ENCODE data around the gene CHI3L2. TPM values are rescaled to one million over a fixed set of nuclear protein-coding genes. Genes with fewer than 3 reads are reported as not detected.

The CHI3L2 gene
- not detected in 2 replicates for total RNA-seq (2014; rRNA removed; shearing (Covaris generic); ENCODE audit: low replicate concordance)

- no peak for DNase-seq (ENCODE audit: low read depth)
- in situ Hi-C loops (cut with HindIII; ENCODE audit: low pct_unique_long_range_greater_than_20kb, low sequenced_read_pairs), result no loop called here
Observed at GRCh38 chr1:111227434-111227833, at the start of gene CHI3L2. Gene CHI3L2 (plus strand): TSS chr1:111227713. CDS start chr1:111227730, 17 bp downstream.

- in situ Hi-C loops (cut with HindIII; ENCODE audit: low pct_unique_long_range_greater_than_20kb, low sequenced_read_pairs), result no loop called here
- DNase-seq (ENCODE audit: low read depth), result no peak
Observed at GRCh38 chr1:111179968-111180533, 47.5 kb upstream of the CHI3L2 start.

GRCh38 chr1:111182052-111182451 lies 45.5 kb upstream of the CHI3L2 start:
- no peak for DNase-seq (ENCODE audit: low read depth)
- in situ Hi-C loops (cut with HindIII; ENCODE audit: low pct_unique_long_range_greater_than_20kb, low sequenced_read_pairs), result no loop called here

GRCh38 chr1:111183308-111184069 lies 44.0 kb upstream of the CHI3L2 start:
- DNase-seq (ENCODE audit: low read depth), result no peak
- in situ Hi-C loops (cut with HindIII; ENCODE audit: low pct_unique_long_range_greater_than_20kb, low sequenced_read_pairs), result no loop called here

- in situ Hi-C loops (cut with HindIII; ENCODE audit: low pct_unique_long_range_greater_than_20kb, low sequenced_read_pairs), result no loop called here
- DNase-seq (ENCODE audit: low read depth), result no peak
Observed at GRCh38 chr1:111184663-111185062, 42.9 kb upstream of the CHI3L2 start.

- in situ Hi-C loops (cut with HindIII; ENCODE audit: low pct_unique_long_range_greater_than_20kb, low sequenced_read_pairs), result no loop called here
- no peak for DNase-seq (ENCODE audit: low read depth)
Observed at GRCh38 chr1:111190931-111191451, 36.5 kb upstream of the CHI3L2 start.

- in situ Hi-C loops (cut with HindIII; ENCODE audit: low pct_unique_long_range_greater_than_20kb, low sequenced_read_pairs), result no loop called here
- no peak for DNase-seq (ENCODE audit: low read depth)
Observed at GRCh38 chr1:111191496-111191895, 36.0 kb upstream of the CHI3L2 start.

- no peak for DNase-seq (ENCODE audit: low read depth)
- in situ Hi-C loops (cut with HindIII; ENCODE audit: low pct_unique_long_range_greater_than_20kb, low sequenced_read_pairs), result no loop called here
Observed at GRCh38 chr1:111192074-111192473, 35.4 kb upstream of the CHI3L2 start.

- no peak for DNase-seq (ENCODE audit: low read depth)
- in situ Hi-C loops (cut with HindIII; ENCODE audit: low pct_unique_long_range_greater_than_20kb, low sequenced_read_pairs), result no loop called here
Observed at GRCh38 chr1:111192658-111193519, 34.6 kb upstream of the CHI3L2 start.

- in situ Hi-C loops (cut with HindIII; ENCODE audit: low pct_unique_long_range_greater_than_20kb, low sequenced_read_pairs), result no loop called here
- DNase-seq (ENCODE audit: low read depth), result no peak
Observed at GRCh38 chr1:111193712-111194480, 33.6 kb upstream of the CHI3L2 start.

GRCh38 chr1:111195002-111195684 lies 32.4 kb upstream of the CHI3L2 start:
- in situ Hi-C loops (cut with HindIII; ENCODE audit: low pct_unique_long_range_greater_than_20kb, low sequenced_read_pairs), result no loop called here
- no peak for DNase-seq (ENCODE audit: low read depth)

- in situ Hi-C loops (cut with HindIII; ENCODE audit: low pct_unique_long_range_greater_than_20kb, low sequenced_read_pairs), result no loop called here
- DNase-seq (ENCODE audit: low read depth), result no peak
Observed at GRCh38 chr1:111196213-111196612, 31.3 kb upstream of the CHI3L2 start.

- in situ Hi-C loops (cut with HindIII; ENCODE audit: low pct_unique_long_range_greater_than_20kb, low sequenced_read_pairs), result no loop called here
- DNase-seq (ENCODE audit: low read depth), result no peak
Observed at GRCh38 chr1:111197598-111198284, 29.8 kb upstream of the CHI3L2 start.

GRCh38 chr1:111198836-111199235 lies 28.7 kb upstream of the CHI3L2 start:
- in situ Hi-C loops (cut with HindIII; ENCODE audit: low pct_unique_long_range_greater_than_20kb, low sequenced_read_pairs), result no loop called here
- DNase-seq (ENCODE audit: low read depth), result no peak

- in situ Hi-C loops (cut with HindIII; ENCODE audit: low pct_unique_long_range_greater_than_20kb, low sequenced_read_pairs), result no loop called here
Observed at GRCh38 chr1:111199329-111199728, 28.2 kb upstream of the CHI3L2 start.

GRCh38 chr1:111199881-111200801 lies 27.4 kb upstream of the CHI3L2 start, which contains the start of gene DENND2D:
Gene DENND2D (minus strand): TSS chr1:111200646. CDS start chr1:111200459, 187 bp downstream.
- in situ Hi-C loops (cut with HindIII; ENCODE audit: low pct_unique_long_range_greater_than_20kb, low sequenced_read_pairs), result no loop called here
- no peak for DNase-seq (ENCODE audit: low read depth)

More at GRCh38 chr1:111199329-111199728, 28.2 kb upstream of the CHI3L2 start:
- no peak for DNase-seq (ENCODE audit: low read depth)

Data from Caki2 (cell line).